ENCODE results near the gene FMO5.
"Not testable (repeated sequence)": the region's sequence is repeated elsewhere in the genome, so short reads cannot be mapped to it uniquely, and the experiment has no call there.

The FMO5 gene, protein sequence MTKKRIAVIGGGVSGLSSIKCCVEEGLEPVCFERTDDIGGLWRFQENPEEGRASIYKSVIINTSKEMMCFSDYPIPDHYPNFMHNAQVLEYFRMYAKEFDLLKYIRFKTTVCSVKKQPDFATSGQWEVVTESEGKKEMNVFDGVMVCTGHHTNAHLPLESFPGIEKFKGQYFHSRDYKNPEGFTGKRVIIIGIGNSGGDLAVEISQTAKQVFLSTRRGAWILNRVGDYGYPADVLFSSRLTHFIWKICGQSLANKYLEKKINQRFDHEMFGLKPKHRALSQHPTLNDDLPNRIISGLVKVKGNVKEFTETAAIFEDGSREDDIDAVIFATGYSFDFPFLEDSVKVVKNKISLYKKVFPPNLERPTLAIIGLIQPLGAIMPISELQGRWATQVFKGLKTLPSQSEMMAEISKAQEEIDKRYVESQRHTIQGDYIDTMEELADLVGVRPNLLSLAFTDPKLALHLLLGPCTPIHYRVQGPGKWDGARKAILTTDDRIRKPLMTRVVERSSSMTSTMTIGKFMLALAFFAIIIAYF

DNA sequence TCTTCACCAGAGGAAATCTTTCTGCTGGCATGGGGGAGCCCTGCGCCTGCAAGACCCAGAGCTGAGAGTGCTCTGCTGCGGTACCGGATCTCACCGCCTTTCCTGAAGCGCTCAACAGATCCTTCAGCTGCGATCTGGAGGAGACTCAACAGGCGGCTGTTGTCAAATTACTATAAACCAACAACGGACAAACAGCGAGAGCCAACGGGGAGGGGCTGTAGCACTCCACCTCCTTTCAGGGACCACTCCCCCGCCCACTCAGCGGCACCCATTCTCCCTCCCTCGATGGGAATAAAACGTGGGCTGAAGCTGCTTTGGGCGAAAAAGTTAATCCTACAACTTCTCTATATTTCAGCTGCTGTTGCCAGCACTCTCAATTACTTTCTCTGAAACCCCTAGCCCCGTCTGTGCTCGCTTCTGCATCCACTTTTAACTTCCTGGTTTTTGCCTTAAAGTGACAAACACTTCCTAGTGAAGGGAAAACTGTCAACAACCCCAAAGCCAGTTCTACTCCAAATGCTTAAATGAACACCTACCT is at the start of gene FMO5:
Gene FMO5 (minus strand): TSS at position 147 of the 538 bp plus-strand sequence. CDS start 310 bp downstream, outside the sequence.
- peak; percentile 72 for DNase-seq

DNA sequence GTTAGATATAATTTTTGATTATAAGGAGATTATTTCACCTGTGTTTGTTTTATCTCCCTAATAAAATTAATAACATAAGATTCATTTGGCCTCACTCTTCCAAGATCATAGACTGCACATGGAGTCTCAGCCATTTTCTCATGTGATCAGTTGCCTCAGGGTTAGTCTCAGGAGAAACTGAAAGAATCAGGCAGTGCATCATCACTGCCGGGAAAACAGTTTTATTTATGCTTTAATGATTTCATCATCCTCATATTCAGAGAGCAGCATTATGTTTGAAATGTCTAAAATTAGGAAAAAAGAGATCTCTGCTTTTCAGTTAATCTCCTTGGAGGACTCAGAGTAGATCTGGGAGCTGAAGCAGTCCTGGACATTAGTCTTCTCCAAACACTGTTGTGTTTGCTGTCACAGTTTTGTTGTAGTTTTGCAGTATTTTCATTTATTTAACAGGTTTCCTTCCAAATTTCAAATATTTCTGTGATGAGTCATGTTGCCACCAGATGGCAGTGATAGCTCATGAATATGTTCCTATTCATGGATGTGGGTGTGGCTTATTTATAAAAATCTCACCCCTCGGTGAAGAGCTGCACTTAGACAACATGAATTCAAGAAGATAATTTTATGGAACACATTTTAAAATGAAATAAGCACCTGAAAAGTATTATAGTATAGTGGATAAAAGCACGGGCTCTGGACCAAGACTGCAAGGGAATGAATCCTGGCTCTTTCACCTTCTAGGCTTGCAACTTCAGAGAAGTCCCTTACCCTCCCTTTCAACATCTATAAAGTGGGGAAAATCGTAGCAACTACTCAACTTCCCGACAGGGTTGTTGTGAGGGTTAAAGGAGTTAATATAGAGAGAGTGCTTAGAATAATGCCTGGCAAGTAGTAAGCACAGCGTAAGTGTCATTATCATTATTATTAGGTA is 48.5 kb upstream of the FMO5 start:
- peak; percentile 69 for DNase-seq

GRCh38 chr1:147272042-147272441 is 46.9 kb upstream of the FMO5 start:
- no peak for DNase-seq

DNA sequence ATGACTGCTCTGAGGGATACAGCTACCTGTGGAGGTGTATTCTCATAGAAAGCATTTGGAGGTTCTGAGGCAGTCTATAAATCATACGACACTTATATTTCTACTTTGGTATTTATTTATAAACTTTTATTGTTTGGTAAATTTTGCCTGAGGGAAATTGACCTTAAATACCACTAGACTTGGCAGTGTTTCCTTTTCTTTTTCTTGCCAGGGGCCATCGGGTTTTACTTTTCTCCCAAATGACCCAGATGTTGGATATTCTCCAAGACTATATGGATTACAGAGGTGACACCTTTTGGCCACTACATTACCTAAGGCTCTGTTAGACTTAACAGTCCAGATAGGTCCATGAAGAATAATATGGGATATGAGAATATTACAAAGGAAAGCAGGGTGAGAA is 45.6 kb upstream of the FMO5 start:
- peak; percentile 25 for DNase-seq

DNA sequence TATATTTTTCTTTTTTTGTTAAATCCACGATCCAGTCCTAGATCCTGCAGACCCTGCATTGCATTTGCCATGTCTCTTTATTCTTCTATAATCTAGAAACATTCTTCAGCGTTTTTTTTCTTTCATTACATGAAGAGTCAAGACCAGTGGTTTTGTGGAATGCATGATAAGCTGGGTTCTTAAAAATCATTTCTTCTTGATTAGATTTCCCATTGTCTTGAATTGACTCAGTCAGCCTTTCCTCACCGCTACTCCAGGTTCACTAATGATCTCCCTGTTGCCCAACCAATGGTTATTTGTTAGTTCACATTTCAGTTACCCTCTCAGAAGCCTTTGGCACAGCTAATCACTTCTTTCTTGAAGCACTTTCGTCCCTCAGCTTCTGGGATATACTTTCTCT is 42.6 kb upstream of the FMO5 start:
- no peak for DNase-seq

DNA sequence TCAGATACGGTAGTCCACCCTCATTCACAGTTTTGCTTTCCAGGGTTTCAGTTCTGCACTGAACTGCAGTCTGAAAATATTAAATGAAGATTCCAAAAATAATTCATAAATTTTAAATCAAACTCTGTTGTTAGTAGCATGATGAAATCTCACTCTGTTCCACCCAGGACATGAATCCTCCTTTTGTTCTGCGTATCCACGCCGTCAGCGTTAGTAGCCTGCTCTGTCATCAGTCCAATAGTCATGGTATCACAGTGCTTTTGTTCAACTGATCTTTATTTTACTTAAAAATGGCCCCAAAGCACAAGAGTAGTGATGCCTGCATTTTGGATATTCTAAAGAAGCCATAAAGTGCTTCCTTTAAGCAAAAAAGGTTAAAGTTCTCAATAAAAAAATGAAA is 41.2 kb upstream of the FMO5 start:
- DNase-seq, result no peak

- DNase-seq, result no peak
These were observed 39.1 kb upstream of the FMO5 start for GRCh38 chr1:147264158-147264768.

DNA sequence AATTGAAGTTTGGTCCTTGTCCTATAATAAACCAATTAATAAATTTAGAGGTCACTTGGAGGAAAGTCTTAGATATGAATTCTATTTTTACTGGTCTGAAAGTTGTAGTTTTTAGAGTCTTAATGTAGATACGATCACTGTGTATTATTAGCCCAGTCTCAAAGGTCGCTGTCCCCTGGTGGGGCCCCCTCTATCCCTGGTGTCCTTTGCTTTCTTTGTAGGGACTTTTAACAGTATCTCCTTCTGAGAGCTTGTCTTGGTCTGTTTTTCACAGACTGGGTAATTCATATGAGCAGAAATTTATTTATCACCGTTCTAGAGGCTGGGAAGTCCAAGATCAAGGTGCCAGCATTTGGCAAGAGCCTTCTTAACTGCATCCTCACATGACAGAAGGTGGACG is 35.8 kb upstream of the FMO5 start:
- no peak for DNase-seq

GRCh38 chr1:147252540-147252939 is 27.4 kb upstream of the FMO5 start:
- no peak for DNase-seq

- DNase-seq, result no peak
These were observed 22.6 kb upstream of the FMO5 start for GRCh38 chr1:147247656-147248238.

DNA sequence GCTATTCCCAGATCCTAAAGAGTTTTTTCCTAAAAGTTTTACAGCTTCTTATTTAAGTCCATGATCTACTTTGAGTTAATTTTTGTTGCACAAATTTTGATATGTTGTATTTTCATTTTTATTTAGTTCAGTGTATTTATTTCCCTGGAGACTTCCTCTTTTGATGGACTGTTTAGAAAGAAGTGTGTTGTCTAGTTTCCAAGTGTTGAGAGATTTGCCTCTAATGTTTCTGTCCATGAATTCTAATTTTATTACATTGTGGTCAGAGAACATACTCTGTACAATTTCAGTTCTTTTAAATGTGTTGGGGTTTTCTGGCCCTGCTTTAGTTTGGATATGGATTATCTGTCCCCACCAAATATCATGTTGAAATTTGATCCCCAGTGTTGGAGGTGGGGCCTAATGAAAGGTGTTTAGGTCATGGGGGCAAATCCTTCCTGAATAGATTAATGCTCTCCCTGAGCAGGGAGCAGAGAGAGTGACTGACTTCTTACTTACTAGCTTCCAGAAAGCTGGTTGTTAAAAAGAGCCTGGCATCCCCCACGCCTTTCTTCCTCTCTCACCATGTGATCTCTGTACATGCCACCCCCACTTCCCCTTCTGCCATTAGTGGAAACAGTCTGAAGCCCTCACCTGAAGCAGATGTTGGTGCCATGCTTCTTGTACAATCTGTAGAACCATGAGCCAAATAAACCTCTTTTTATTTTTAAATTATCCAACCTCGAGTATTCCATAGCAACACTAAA is 21.9 kb upstream of the FMO5 start:
- peak; percentile 10 for DNase-seq

DNA sequence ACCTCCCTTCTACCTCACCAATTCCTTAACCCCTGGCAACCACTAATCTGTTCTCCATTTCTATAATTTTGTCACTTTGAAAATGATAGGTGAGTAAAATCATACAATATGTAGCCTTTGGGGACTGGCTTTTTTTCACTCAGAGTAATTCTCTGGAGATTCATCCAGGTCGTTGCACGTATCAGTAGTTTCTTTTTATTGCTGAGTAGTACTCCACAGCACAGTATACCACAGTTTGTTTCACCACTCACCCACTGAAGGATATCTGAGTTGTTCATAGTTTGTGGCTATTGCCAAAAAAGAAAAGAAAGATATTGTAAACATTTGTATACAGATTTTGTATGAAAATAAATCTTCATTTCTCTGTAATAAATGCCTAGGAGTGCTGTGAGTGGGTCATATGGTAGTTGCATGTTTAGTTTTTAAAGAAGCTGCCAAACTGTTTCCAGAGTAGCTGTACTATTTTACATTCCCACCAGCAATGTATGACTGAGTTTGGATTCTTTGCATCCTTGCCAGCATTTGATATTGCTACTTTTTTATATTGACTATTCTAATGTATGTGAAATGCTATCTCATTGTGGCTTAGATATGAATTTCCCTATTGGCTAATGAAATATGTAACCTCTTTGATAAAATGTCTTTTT is 21.0 kb upstream of the FMO5 start:
- no peak for DNase-seq

- DNase-seq, result no peak
These were observed 20.5 kb upstream of the FMO5 start for GRCh38 chr1:147245586-147246021.

- DNase-seq, result no peak
These were observed 20.0 kb upstream of the FMO5 start for GRCh38 chr1:147245129-147245528.

DNA sequence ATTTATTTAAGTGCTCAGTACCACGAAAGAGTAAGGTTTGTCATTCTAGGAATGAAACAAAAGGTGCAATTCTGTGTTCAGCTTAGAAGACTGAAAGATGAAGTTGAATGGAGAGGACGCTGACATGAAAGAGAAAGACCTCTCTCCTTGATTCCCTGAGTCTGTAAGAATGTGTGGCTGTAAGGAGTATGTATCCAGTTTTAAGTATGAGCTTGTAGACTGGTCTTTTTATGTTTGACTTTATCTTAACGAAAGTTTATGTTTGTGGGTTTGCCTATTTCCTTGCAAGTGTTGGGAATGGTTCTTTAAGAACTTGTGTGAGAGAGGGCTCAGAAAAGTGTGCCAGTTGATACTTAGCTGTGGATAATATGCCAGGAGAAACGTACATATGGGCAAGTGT is 18.7 kb upstream of the FMO5 start:
- DNase-seq, result peak; percentile 22

- DNase-seq, result peak; percentile 75
These were observed 18.1 kb upstream of the FMO5 start for GRCh38 chr1:147243228-147243685.

GRCh38 chr1:147242449-147243227 is 17.5 kb upstream of the FMO5 start, which contains the start of gene CHD1L:
CHD1L (plus strand) TSS chr1:147242684; CDS start chr1:147242704, 20 bp downstream.
- peak; percentile 98 for DNase-seq

- DNase-seq, result no peak
These were observed 16.9 kb upstream of the FMO5 start for GRCh38 chr1:147241934-147242448.

DNA sequence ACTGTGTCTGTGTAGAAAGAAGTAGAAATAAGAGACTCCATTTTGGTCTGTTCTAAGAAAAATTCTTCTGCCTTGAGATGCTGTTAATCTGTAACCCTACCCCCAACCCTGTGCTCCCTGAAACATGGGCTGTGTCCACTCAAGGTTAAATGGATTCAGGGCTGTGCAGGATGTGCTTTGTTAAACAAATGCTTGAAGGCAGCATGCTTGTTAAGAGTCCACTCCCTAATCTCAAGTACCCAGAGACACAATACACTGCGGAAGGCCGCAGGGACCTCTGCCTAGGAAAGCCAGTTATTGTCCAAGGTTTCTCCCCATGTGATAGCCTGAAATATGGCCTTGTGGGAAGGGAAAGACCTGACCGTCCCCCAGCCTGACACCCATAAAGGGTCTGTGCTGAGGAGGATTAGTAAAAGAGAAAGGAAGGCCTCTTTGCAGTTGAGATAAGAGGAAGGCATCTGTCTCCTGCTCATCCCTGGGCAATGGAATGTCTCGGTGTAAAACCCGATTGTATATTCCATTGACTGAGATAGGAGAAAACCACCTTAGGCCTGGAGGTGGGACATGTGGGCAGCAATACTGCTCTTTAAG is 15.1 kb upstream of the FMO5 start:
- not testable (repeated sequence) for DNase-seq

All from NCI-H69 (cell line).